Stomach (tissue), 9 donors: Measurements from ENCODE around the gene GRK3. TPM values are rescaled to one million over a fixed set of nuclear protein-coding genes. Genes with fewer than 3 reads are reported as not detected.
"Not testable (repeated sequence)": the region's sequence is repeated elsewhere in the genome, so short reads cannot be mapped to it uniquely, and the experiment has no call there.

Source experiments
- DNase-seq, 2 donors: peaks; one replicate each; pipeline versions ENCODE4 v3.0.0 to v3.0.0-alpha.2; 2013 to 2019
- H3K27ac ChIP-seq, 5 donors: fragments of 200-600 bp in 4 of 5; sonication (generic) in 4 of 5; one replicate each; pipeline ENCODE4 v1.5.1; 2013 to 2019; ENCODE audit warnings: mild to moderate bottlenecking in 1 of 5, moderate library complexity in 1 of 5
- H3K27me3 ChIP-seq, 3 donors: fragments of 200-600 bp; sonication (generic); one replicate each; pipeline ENCODE4 v1.5.1; 2017 to 2019; ENCODE audit warnings: mixed run types in 1 of 3
- H3K36me3 ChIP-seq, 4 donors: fragments of 200-600 bp; sonication (generic); 1 replicate in 3 of 4; 2 replicates in 1 of 4; pipeline ENCODE4 v1.5.1; 2016 to 2019
- H3K4me1 ChIP-seq, 4 donors: fragments of 200-600 bp; sonication (generic); one replicate each; pipeline ENCODE4 v1.5.1; 2016 to 2019
- H3K4me3 ChIP-seq, 4 donors: fragments of 200-600 bp; sonication (generic) in 3 of 4; one replicate each; pipeline ENCODE4 v1.5.1; 2016 to 2019; ENCODE audit warnings: mild to moderate bottlenecking in 1 of 4
- H3K9me3 ChIP-seq, 4 donors: fragments of 200-600 bp; sonication (generic); one replicate each; pipeline ENCODE4 v1.5.1; 2016 to 2019
- EP300 ChIP-seq: sonication (generic); formaldehyde crosslinking; IDR thresholded peaks from one replicate; pipeline ENCODE4 v1.6.1; 2017; ENCODE audit warnings: antibody characterized with exemption
- POLR2A ChIP-seq, 4 donors: fragments of 450-650 bp; IDR thresholded peaks; one replicate each; pipeline ENCODE4 v1.6.1; 2016; ENCODE audit warnings: antibody characterized with exemption in 4 of 4, control low read depth in 2 of 4, mild to moderate bottlenecking in 1 of 4, moderate library complexity in 1 of 4
- POLR2AphosphoS5 ChIP-seq, 3 donors: sonication (generic); formaldehyde crosslinking; IDR thresholded peaks; one replicate each; pipeline ENCODE4 v1.6.1; 2016; ENCODE audit warnings: antibody characterized with exemption in 3 of 3
- WGBS, 5 donors: extraction: QIAGEN DNeasy Blood & Tissue Kit in 3 of 5; methylation state at CpG; one replicate each; pipeline versions ENCODE4 v1.1.5 to v1.1.7; 2013 to 2018; 5-methylcytosine and 5-hydroxymethylcytosine counted together
- intact Hi-C: fragments of 100-400 bp; cut with DNase I; formaldehyde crosslinking; loops from one replicate; pipeline ENCODE4 v1.15.1; 2023; ENCODE audit warnings: low total_unique reads
- polyA plus RNA-seq, 3 donors: library from polyadenylated mRNA; stranded (reverse); fragments of 200-250 nt; gene quantifications; one replicate each; pipeline ENCODE4 v1.2.3, GENCODE V29; 2013
- total RNA-seq, 5 donors: library from RNA; depleted of rRNA; stranded (reverse); fragments of >200 nt; gene quantifications; one replicate each; pipeline versions ENCODE4 v1.1.0 to v1.2.3, GENCODE V29; 2014 to 2016
- TF ChIP-seq, protein P1 (sequence below), 7 experiments: fragments of 450-650 bp in 4 of 7; fragments of 200-600 bp in 3 of 7; sonication (generic) in 3 of 7; IDR thresholded peaks; one replicate each; pipeline ENCODE4 v1.5.1; 2016 to 2019; ENCODE audit warnings: antibody characterized with exemption in 7 of 7, control low read depth in 2 of 7, mild to moderate bottlenecking in 1 of 7
- donor health status: healthy with polysubstance abuse.
- donor health status: Bipolar disorder and iron deficiency.
- donor health status: healthy.

GRK3 gene
- total and polyA plus RNA-seq, 8 donors, result 0.87 to 29.5 (median 4.1) TPM

- DNase-seq, result no peak
- TF ChIP-seq, protein P1, sequence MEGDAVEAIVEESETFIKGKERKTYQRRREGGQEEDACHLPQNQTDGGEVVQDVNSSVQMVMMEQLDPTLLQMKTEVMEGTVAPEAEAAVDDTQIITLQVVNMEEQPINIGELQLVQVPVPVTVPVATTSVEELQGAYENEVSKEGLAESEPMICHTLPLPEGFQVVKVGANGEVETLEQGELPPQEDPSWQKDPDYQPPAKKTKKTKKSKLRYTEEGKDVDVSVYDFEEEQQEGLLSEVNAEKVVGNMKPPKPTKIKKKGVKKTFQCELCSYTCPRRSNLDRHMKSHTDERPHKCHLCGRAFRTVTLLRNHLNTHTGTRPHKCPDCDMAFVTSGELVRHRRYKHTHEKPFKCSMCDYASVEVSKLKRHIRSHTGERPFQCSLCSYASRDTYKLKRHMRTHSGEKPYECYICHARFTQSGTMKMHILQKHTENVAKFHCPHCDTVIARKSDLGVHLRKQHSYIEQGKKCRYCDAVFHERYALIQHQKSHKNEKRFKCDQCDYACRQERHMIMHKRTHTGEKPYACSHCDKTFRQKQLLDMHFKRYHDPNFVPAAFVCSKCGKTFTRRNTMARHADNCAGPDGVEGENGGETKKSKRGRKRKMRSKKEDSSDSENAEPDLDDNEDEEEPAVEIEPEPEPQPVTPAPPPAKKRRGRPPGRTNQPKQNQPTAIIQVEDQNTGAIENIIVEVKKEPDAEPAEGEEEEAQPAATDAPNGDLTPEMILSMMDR (IDR thresholded peaks at IDR 0.05), result no peak
- TF ChIP-seq POLR2A (IDR thresholded peaks at IDR 0.05) (no peak), POLR2AphosphoS5 (IDR thresholded peaks at IDR 0.05) (no peak), EP300 (no peak)
Measured at GRCh38 chr22:25582946-25583345, 18.5 kb downstream of the GRK3 start.

GRCh38 chr22:25584993-25585392 lies 20.5 kb downstream of the GRK3 start:
- H3K36me3 ChIP-seq, H3K4me1 ChIP-seq, DNase-seq, intact Hi-C loops, H3K27me3 ChIP-seq, H3K4me3 ChIP-seq, H3K27ac ChIP-seq, H3K9me3 ChIP-seq: not testable (repeated sequence)
- WGBS, 5 donors, result 63 to 83% (median 69%) methylated on average over 5 of the region's 5 CpGs

More at GRCh38 chr22:25582946-25583345, 18.5 kb downstream of the GRK3 start:
- H3K27me3 ChIP-seq, result no peaks in the 10 kb centered on the region
- no peaks in the 10 kb centered on the region for H3K9me3 ChIP-seq
- no peak overlapping the region for H3K27ac ChIP-seq
- intact Hi-C loops, result no loop called here
- H3K4me3 ChIP-seq, result no peak overlapping the region
- no peaks in the 10 kb centered on the region for H3K36me3 ChIP-seq
- peaks cover 0 to 8% (median 2%) of the 10 kb centered on the region in 4 donors for H3K4me1 ChIP-seq
- 54 to 71% (median 60%) methylated on average over 5 of the region's 5 CpGs for WGBS, 5 donors

DNA sequence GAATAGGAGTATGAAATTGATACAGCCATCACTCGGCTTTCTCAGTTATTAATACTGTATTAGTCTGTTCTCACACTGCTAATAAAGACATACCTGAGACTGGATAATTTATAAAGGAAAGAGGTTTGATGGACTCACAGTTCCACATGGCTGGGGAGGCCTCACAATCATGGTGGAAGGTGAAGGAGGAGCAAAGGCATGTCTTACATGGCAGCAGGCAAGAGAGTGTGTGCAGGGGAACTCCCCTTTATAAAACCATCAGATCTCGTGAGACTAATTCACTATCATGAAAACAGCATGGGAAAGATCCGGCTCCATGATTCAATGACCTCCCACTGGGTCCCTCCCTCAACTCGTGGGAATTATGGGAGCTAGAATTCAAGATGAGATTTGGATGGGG lies 25.2 kb downstream of the GRK3 start:
- H3K27me3 ChIP-seq, H3K27ac ChIP-seq, H3K4me3 ChIP-seq, DNase-seq, H3K9me3 ChIP-seq, H3K36me3 ChIP-seq, intact Hi-C loops, H3K4me1 ChIP-seq: not testable (repeated sequence)
- 86 to 94% (median 89%) methylated on average over 4 of the region's 4 CpGs for WGBS, 5 donors

DNA sequence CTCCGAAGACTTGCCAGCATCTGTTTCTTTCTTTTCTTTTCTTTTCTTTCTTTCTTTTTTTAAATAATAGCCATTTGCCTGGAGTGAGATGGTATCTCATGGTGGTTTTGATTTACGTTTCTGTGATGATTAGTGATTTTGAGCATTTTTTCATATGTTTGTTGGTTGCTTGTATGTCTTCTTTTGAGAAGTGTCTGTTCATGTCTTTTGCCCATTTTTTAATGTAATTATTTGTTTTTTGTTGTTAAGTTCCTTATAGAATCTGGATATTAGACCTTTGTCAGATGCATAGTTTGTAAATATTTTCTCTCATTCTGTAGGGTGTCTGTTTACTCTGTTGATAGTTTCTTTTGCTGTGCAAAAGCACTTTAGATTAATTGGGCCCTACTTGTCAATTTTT lies 28.8 kb downstream of the GRK3 start:
- H3K27ac ChIP-seq, H3K36me3 ChIP-seq, H3K9me3 ChIP-seq, intact Hi-C loops, H3K4me3 ChIP-seq, H3K27me3 ChIP-seq, DNase-seq, H3K4me1 ChIP-seq: not testable (repeated sequence)
- 88 to 96% (median 93%) methylated on average over 2 of the region's 2 CpGs for WGBS, 5 donors

DNA sequence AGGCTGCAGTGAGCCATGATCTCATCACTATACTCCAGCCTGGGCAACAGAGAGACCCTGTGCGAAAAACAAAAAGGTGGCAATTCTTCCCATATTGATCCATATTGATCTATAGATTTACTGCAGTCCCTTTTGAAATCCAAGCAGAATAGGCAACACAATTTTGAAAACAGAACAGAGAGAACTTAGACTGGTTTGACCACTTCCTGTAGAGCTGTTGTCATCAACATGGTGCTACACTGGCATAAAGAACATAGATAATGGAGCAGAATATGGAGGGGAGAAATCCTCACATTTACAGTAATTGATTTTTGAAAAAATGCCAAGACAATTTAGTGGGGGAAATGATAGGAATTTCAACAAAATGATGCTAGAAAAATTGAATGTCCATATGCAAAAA lies 34.1 kb downstream of the GRK3 start:
- no peak overlapping the region for H3K27ac ChIP-seq
- H3K4me1 ChIP-seq, result no peaks in the 10 kb centered on the region
- peaks cover 0 to 2% (median 0%) of the 10 kb centered on the region in 4 donors for H3K9me3 ChIP-seq
- H3K27me3 ChIP-seq, result no peaks in the 10 kb centered on the region
- TF ChIP-seq EP300, result no peak
- TF ChIP-seq, protein P1 (IDR thresholded peaks at IDR 0.05), result no peak
- TF ChIP-seq POLR2AphosphoS5 (IDR thresholded peaks at IDR 0.05), result no peak
- TF ChIP-seq POLR2A (IDR thresholded peaks at IDR 0.05), result no peak
- no peak for DNase-seq
- H3K4me3 ChIP-seq, result no peak overlapping the region
- no peaks in the 10 kb centered on the region for H3K36me3 ChIP-seq
- intact Hi-C loops, result no loop called here
- 93 to 100% (median 97%) methylated on average over 1 of the region's 1 CpG for WGBS, 5 donors

DNA sequence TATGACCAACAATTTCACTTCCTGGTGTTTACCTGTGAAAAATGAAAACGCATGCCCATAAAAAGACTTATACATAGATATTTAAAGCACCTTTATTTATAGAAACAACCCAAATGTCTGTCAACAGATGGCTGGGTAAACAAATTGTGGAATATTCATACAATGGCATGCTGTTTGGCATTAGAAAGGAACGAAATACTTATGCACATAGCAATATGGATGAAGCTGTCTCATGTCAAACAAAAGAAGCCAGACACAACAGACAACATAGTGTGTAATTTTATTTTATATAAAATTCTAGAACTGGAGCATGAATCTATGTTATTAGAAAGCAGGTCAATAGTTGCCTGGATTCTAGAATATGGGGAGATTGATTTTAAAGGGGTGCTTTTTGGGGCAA lies 38.0 kb downstream of the GRK3 start:
- TF ChIP-seq EP300 (no peak), POLR2A (IDR thresholded peaks at IDR 0.05) (no peak), POLR2AphosphoS5 (IDR thresholded peaks at IDR 0.05) (no peak)
- TF ChIP-seq, protein P1 (IDR thresholded peaks at IDR 0.05), result no peak
- Histone ChIP-seq H3K4me1 (no peaks in the 10 kb centered on the region), H3K27ac (no peak overlapping the region), H3K27me3 (no peaks in the 10 kb centered on the region), H3K4me3 (no peak overlapping the region), H3K36me3 (no peaks in the 10 kb centered on the region), H3K9me3 (no peaks in the 10 kb centered on the region)
- 79 to 92% (median 82%) methylated on average over 2 of the region's 2 CpGs for WGBS, 5 donors
- intact Hi-C loops, result no loop called here
- no peak for DNase-seq
